GM12864 (cell line): Measurements from ENCODE around the gene ANXA6.
A peak's percentile ranks its signal among the peaks of the same experiment; 100 is the strongest.

Experiments used
- DNase-seq: peaks from one replicate; pipeline ENCODE4 v3.0.0-alpha.2; 2011; ENCODE audit warnings: low read depth
- H3K4me3 ChIP-seq: 2 replicates; pipeline ENCODE4 v1.5.1; 2011; ENCODE audit warnings: mild to moderate bottlenecking, low read depth, low read length, control low read depth
- TF ChIP-seq, protein P1 (sequence below): IDR thresholded peaks from 2 replicates; pipeline ENCODE4 v1.5.1; 2011; ENCODE audit warnings: low read depth, mild to moderate bottlenecking, moderate library complexity, low read length, control low read depth, inconsistent platforms; ENCODE audit errors: missing control alignments

The ANXA6 gene

DNA sequence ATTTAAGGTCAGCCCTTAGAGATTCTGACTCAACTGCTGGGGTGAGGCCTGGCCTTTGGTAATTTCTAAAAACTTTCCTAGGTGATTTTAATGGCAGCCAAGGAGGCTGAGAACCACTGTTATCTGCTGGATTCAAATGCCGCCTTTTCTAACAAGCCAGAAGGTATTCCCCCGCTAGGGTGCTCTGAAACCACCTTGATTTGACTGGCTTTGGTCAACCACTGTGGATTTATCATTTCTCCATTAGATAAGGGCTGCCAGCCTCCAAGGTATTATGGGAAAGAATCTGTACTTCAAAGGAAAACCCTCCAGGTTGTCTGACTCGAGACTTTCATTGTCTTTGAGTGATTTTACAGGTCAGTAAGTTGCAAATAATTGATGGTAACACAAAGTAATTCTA lies 4.3 kb downstream of the ANXA6 start:
- H3K4me3 ChIP-seq: no peak overlapping the region; the same call in 1 of the 2 replicates
- TF ChIP-seq, protein P1, sequence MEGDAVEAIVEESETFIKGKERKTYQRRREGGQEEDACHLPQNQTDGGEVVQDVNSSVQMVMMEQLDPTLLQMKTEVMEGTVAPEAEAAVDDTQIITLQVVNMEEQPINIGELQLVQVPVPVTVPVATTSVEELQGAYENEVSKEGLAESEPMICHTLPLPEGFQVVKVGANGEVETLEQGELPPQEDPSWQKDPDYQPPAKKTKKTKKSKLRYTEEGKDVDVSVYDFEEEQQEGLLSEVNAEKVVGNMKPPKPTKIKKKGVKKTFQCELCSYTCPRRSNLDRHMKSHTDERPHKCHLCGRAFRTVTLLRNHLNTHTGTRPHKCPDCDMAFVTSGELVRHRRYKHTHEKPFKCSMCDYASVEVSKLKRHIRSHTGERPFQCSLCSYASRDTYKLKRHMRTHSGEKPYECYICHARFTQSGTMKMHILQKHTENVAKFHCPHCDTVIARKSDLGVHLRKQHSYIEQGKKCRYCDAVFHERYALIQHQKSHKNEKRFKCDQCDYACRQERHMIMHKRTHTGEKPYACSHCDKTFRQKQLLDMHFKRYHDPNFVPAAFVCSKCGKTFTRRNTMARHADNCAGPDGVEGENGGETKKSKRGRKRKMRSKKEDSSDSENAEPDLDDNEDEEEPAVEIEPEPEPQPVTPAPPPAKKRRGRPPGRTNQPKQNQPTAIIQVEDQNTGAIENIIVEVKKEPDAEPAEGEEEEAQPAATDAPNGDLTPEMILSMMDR: peak; percentile 3
- DNase-seq: no peak

- TF ChIP-seq, protein P1: no peak
- H3K4me3 ChIP-seq: peak overlapping the region; percentile 28; the same call in 1 of the 2 replicates
- DNase-seq: no peak
These were observed 5.8 kb downstream of the ANXA6 start for GRCh38 chr5:151151793-151152192.

- TF ChIP-seq, protein P1: no peak
- DNase-seq: no peak
- H3K4me3 ChIP-seq: peak overlapping the region; percentile 10
These were observed 6.3 kb downstream of the ANXA6 start for GRCh38 chr5:151151263-151151660.

DNA sequence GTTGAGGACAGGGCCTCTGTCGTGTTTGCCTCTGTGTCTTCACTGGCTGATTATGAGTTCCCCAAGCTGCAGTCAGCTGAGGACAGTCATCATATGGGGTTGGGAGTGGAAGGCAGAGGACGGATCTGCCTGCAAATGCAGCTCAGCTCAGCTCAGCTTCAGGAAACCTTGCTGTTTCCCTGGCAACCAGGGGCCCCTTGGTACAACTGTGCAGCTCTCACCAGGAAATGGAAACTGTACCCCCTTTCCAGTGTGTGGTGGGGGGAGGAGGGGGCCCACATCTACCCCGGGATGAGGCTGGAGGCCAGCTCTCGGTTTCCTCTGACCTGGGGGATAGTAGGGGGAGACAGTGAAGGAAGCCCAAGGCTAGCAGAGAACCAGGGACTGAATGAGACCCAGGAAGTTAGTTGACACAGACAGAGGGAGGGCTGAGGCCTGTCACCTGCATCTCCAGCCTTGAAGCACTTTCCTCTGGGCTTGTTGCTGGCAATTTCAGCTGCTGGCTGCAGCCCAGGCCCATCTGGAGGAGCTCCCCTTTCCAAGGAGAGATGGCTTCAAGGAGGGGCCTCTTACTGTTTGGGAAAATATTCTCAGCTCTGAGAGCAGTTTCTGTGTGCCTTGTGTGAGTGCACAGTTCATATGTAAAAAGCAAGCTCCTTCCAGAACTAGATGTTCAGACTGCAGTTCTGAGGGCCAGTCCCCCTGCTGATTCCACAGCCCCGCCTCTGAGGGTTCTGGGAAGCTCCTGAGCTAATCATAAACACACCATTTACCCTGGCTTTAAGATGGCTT lies 6.9 kb downstream of the ANXA6 start:
- DNase-seq: no peak
- TF ChIP-seq, protein P1: no peak
- peak overlapping the region; percentile 10 for H3K4me3 ChIP-seq

GRCh38 chr5:151148583-151148982 lies 9.0 kb downstream of the ANXA6 start:
- no peak for DNase-seq
- H3K4me3 ChIP-seq: no peak overlapping the region
- TF ChIP-seq, protein P1: no peak

DNA sequence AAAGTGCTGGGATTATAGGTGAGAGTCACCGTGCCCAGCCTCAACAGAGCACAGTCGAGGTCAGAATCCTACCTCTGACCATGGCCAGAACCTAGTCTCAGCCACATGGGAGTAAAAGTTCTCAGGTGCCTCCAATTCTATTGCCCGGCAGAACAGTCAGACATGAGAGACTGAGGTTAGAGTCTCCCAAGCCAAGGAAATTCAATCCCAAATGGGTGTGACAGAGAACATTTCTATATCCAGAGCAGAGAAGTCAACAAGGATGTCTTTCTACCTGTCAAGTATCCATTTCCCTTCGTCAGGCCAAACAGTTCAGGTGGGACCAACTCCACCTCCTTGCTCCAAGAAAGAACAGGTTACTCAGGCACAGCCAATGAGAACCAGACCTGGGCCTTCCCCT lies 10.5 kb downstream of the ANXA6 start:
- TF ChIP-seq, protein P1: no peak
- no peak overlapping the region for H3K4me3 ChIP-seq
- no peak for DNase-seq

DNA sequence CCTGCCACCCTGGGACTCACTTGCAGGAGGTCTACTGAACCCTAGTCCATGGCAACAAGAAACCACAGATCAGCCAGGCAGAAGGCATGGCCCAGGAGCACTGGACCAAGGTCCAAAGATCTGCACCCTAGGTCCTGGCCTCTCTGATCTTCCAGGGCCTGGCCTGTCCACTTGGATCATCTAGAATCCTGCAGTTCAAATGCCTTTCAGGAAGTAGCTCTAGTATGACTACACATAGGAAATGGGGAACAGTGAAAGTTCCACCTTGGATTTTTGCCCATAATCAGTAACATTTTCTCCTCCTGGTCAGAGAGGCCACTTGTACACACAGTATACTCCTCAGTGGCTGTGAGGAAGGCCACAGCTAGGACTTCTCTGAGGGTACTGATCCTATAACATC lies 11.5 kb downstream of the ANXA6 start:
- H3K4me3 ChIP-seq: no peak overlapping the region
- no peak for DNase-seq
- TF ChIP-seq, protein P1: no peak
